NB4 (cell line): ENCODE data around the gene FER.

ENCODE experiments used
- DNase-seq: peaks from one replicate; pipeline ENCODE4 v3.0.0; 2010; ENCODE audit warnings: low read depth
- H3K4me3 ChIP-seq: one replicate; pipeline ENCODE4 v1.5.1; 2011; ENCODE audit warnings: mild to moderate bottlenecking, low read depth, low read length, moderate library complexity
- MYC ChIP-seq: IDR thresholded peaks from 2 replicates; pipeline ENCODE4 v1.6.1; 2011; ENCODE audit warnings: low read depth, low read length
- POLR2A ChIP-seq: IDR thresholded peaks from 2 replicates; pipeline ENCODE4 v1.6.1; 2011; ENCODE audit warnings: mild to moderate bottlenecking; ENCODE audit not compliant: insufficient read length; ENCODE audit errors: extremely low read depth
- TF ChIP-seq, protein P1 (sequence below): IDR thresholded peaks from one replicate; pipeline ENCODE4 v1.5.1; 2012; ENCODE audit warnings: low read depth, low read length
- TF ChIP-seq, protein P2 (sequence below): IDR thresholded peaks from 2 replicates; pipeline ENCODE4 v1.6.1; 2011; ENCODE audit warnings: low read depth, low read length

FER gene

DNA sequence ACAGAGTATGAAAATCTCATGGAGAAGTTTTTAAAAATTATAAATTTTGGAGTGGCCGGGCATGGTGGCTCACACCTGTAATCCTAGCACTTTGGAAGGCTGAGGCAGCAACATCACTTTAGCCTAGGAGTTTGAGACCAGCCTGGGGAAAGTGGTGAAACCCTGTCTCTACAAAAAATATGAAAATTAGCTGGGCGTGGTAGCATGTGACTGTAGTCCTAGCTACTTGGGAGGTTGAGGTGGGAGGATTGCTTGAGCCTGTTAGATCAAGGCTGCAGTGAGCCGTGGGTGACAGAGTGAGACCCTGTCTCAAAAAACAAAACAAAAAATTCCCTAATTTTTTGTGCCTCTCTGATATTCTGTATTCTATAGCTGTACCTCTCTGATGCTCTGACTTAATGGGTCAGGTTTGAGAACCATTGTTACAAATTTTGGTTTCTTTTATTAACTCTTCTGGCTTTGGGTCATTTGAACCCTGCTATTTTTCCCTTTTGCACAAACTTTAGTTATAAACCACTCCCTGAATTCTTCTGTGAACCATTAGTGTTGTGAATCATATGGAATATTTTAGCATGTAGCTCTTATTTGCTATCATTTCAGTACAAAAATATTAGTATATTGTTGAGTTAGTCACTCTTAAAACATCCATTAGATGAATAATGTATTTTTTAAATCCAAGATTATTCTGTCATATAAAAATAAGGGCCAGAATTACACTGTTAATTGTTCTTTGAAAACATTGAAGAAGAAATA lies 51.0 kb downstream of the FER start:
- no peak for DNase-seq
- H3K4me3 ChIP-seq = no peak overlapping the region
- TF ChIP-seq POLR2A (no peak), MYC (no peak)
- TF ChIP-seq, protein P1, sequence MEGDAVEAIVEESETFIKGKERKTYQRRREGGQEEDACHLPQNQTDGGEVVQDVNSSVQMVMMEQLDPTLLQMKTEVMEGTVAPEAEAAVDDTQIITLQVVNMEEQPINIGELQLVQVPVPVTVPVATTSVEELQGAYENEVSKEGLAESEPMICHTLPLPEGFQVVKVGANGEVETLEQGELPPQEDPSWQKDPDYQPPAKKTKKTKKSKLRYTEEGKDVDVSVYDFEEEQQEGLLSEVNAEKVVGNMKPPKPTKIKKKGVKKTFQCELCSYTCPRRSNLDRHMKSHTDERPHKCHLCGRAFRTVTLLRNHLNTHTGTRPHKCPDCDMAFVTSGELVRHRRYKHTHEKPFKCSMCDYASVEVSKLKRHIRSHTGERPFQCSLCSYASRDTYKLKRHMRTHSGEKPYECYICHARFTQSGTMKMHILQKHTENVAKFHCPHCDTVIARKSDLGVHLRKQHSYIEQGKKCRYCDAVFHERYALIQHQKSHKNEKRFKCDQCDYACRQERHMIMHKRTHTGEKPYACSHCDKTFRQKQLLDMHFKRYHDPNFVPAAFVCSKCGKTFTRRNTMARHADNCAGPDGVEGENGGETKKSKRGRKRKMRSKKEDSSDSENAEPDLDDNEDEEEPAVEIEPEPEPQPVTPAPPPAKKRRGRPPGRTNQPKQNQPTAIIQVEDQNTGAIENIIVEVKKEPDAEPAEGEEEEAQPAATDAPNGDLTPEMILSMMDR = no peak
- TF ChIP-seq, protein P2, sequence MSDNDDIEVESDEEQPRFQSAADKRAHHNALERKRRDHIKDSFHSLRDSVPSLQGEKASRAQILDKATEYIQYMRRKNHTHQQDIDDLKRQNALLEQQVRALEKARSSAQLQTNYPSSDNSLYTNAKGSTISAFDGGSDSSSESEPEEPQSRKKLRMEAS = no peak

DNA sequence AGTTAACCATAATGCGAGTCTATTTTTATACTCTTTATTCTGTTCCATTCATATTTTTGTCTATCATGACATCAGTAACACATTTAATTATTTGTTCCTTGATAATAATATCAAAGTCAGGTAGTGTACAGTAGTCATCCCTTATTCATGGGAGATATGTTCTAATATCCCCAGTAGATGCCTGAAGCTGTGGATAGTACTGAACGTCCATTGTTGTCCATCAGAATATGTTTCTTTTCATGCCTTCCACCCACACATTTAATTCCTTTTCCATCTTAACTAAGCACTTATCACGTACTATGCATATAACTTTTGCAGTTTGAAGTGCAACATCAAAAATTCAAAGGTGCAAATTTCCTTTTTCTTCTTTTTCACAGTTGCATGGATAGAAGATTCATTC lies 53.6 kb downstream of the FER start:
- no peak overlapping the region for H3K4me3 ChIP-seq
- DNase-seq = no peak

DNA sequence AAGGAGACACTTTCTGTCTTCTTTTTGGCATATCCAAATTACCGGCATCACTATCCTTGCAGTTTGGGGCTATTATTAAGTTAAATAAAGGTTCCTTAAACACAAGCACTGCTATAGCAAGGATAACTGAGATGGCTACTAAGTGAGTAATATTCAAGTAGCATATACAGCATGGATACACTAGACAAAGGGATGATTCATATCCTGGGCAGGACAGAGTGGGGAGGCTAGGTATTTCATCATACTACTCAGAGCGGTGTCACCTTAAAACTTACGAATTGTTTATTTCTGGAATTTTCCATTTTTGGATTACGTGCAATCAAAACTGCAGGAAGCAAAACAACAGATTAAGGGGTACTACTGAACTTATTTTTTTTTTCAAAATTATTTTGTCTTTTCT lies 54.1 kb downstream of the FER start:
- peak; percentile 74 for DNase-seq
- no peak overlapping the region for H3K4me3 ChIP-seq
- TF ChIP-seq POLR2A (no peak), MYC (no peak)
- TF ChIP-seq, protein P2 = no peak
- TF ChIP-seq, protein P1 = no peak

More for the DNA sequence above, 53.6 kb downstream of the FER start:
- TF ChIP-seq POLR2A (no peak), MYC (no peak)
- TF ChIP-seq, protein P1 = no peak
- TF ChIP-seq, protein P2 = no peak

DNA sequence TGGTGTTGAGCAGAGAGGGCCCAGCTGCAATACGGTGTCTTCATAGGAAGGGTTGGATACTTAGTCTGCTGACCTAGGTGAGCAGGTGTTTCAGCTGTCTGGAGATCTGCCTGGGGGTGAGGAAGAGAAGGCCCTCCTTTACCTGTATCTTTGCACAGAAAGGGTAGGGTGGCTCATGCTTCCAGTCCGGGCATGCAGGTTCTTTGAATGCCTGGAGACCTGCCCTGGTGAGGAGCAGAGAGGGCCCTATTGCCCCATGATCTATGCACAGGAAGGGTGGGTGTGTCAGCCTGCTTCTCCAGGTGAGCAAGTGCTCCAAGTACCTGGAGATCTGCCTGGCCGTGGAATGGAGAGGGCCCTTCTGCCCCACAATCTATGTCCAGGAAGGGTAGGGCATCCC lies 63.0 kb downstream of the FER start:
- TF ChIP-seq, protein P1 = no peak
- TF ChIP-seq MYC (no peak), POLR2A (no peak)
- TF ChIP-seq, protein P2 = no peak
- no peak for DNase-seq
- H3K4me3 ChIP-seq = no peak overlapping the region

DNA sequence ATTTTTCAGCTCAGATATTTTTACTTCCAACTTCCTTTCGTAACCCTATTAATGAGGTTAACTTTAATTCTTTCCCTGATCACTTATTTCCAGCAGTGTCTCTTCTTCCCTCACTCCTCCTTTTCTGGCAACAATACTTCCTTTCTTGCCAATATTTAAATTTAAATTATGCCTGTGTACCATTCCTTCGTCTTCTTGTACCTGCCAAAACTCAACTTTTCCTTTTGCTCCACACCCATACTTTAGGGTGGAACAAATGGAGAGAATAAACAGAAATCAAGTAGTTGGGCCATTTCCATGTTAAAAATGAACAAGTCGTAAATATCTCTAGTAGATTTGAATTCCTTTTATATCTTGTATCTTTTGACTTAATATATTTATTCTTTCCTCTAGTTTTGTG lies 66.0 kb downstream of the FER start:
- no peak overlapping the region for H3K4me3 ChIP-seq
- DNase-seq = no peak
- TF ChIP-seq, protein P1 = no peak
- TF ChIP-seq MYC = no peak
- TF ChIP-seq, protein P2 = no peak
- no peak for TF ChIP-seq POLR2A
